Measurements from ENCODE around the gene ZC3H7A.

DNA sequence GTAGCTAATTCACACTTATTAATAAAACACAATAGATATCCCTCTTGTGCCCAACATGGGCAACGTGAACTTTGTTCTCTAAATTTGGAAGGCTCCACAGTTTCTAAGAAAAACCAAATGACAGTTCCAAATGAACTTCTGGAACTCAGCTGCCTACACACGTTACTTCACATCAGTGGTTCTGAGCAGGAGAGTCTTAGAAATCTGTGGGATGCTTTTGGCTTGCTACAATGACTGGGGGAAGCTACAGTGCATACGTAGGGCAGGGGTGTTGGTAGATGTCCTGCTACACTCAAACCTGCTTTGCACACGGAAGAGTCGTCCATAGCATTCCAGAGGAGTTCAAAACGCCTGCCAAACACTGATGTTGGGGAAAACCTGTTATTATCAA lies 62.4 kb downstream of the ZC3H7A start:
- TF ChIP-seq, protein P1, sequence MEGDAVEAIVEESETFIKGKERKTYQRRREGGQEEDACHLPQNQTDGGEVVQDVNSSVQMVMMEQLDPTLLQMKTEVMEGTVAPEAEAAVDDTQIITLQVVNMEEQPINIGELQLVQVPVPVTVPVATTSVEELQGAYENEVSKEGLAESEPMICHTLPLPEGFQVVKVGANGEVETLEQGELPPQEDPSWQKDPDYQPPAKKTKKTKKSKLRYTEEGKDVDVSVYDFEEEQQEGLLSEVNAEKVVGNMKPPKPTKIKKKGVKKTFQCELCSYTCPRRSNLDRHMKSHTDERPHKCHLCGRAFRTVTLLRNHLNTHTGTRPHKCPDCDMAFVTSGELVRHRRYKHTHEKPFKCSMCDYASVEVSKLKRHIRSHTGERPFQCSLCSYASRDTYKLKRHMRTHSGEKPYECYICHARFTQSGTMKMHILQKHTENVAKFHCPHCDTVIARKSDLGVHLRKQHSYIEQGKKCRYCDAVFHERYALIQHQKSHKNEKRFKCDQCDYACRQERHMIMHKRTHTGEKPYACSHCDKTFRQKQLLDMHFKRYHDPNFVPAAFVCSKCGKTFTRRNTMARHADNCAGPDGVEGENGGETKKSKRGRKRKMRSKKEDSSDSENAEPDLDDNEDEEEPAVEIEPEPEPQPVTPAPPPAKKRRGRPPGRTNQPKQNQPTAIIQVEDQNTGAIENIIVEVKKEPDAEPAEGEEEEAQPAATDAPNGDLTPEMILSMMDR (conservative IDR thresholded peaks at IDR 0.05; ENCODE audit: low read length) = no peak
- TF ChIP-seq EZH2phosphoT487 (IDR thresholded peaks at IDR 0.05; ENCODE audit: borderline replicate concordance, low read depth, low read length) = no peak
